Vagina (tissue), 2 donors: ENCODE results near the gene B4GAT1. TPM values are rescaled to one million over a fixed set of nuclear protein-coding genes. Genes with fewer than 3 reads are reported as not detected.

Source experiments
- DNase-seq, 2 donors: peaks; one replicate each; pipeline ENCODE4 v3.0.0-alpha.2; 2017; ENCODE audit errors: extremely low spot score in 2 of 2
- H3K27ac ChIP-seq: fragments of 200-600 bp; sonication (generic); one replicate; pipeline ENCODE4 v1.5.1; 2019
- H3K27me3 ChIP-seq: fragments of 200-600 bp; sonication (generic); one replicate; pipeline ENCODE4 v1.5.1; 2019
- H3K36me3 ChIP-seq, 2 donors: fragments of 200-600 bp; sonication (generic); one replicate each; pipeline ENCODE4 v1.5.1; 2017 to 2019
- H3K4me1 ChIP-seq: fragments of 200-600 bp; sonication (generic); one replicate; pipeline ENCODE4 v1.5.1; 2019
- H3K4me3 ChIP-seq, 2 donors: fragments of 200-600 bp; sonication (generic); 1 replicate in 1 of 2; 2 replicates in 1 of 2; pipeline ENCODE4 v1.5.1; 2016 to 2019
- H3K9me3 ChIP-seq: fragments of 200-600 bp; sonication (generic); one replicate; pipeline ENCODE4 v1.5.1; 2019
- CTCF ChIP-seq, 3 experiments: fragments of 450-650 bp in 2 of 3; fragments of 200-600 bp in 1 of 3; sonication (generic) in 1 of 3; IDR thresholded peaks; one replicate each; pipeline ENCODE4 v1.5.1; 2017 to 2019; ENCODE audit warnings: antibody characterized with exemption in 3 of 3, mild to moderate bottlenecking in 2 of 3, moderate library complexity in 2 of 3
- POLR2A ChIP-seq, 2 donors: fragments of 450-650 bp; IDR thresholded peaks; one replicate each; pipeline ENCODE4 v1.6.1; 2017; ENCODE audit warnings: antibody characterized with exemption in 2 of 2, mild to moderate bottlenecking in 2 of 2, moderate library complexity in 2 of 2
- POLR2AphosphoS5 ChIP-seq, 2 donors: sonication (generic); formaldehyde crosslinking; IDR thresholded peaks; one replicate each; pipeline ENCODE4 v1.9.0; 2017; ENCODE audit warnings: antibody characterized with exemption in 2 of 2, mild to moderate bottlenecking in 2 of 2, low read depth in 1 of 2; ENCODE audit not compliant: insufficient read depth in 1 of 2
- intact Hi-C: fragments of 100-400 bp; cut with DNase I; formaldehyde crosslinking; loops from one replicate; pipeline ENCODE4 v1.15.1; 2023
- total RNA-seq: library from RNA; depleted of rRNA; stranded (reverse); fragments of >200 nt; gene quantifications from one replicate; pipeline ENCODE4 v1.2.3, GENCODE V29; 2016

The B4GAT1 gene
- total RNA-seq, 1 donor from 2014 or later: 25.0 TPM

GRCh38 chr11:66328031-66328301 lies 19.5 kb downstream of the B4GAT1 start:
- DNase-seq: no peak
- TF ChIP-seq POLR2A (IDR thresholded peaks at IDR 0.05) (no peak), POLR2AphosphoS5 (IDR thresholded peaks at IDR 0.05; ENCODE audit: insufficient read depth in 1 of 2, low read depth in 1 of 2) (no peak), CTCF (IDR thresholded peaks at IDR 0.05) (no peak)
- Histone ChIP-seq H3K4me3 (no peak overlapping the region), H3K9me3 (no peaks in the 10 kb centered on the region), H3K4me1 (peaks cover 47% of the 10 kb centered on the region), H3K27ac (peak overlapping the region; percentile 93), H3K27me3 (no peaks in the 10 kb centered on the region), H3K36me3 (peaks cover 0 to under 1% of the 10 kb centered on the region in 2 donors)
- intact Hi-C loops: loop anchor here (2.0 to 5.0 kb wide), 2 partner anchors 15 to 59 kb away; no protein-coding TSS in a partner anchor

GRCh38 chr11:66327171-66328030 lies 20.0 kb downstream of the B4GAT1 start:
- H3K4me3 ChIP-seq: no peak overlapping the region
- no peak for DNase-seq
- peaks cover 52% of the 10 kb centered on the region for H3K4me1 ChIP-seq
- H3K9me3 ChIP-seq: no peaks in the 10 kb centered on the region
- intact Hi-C loops: loop anchor here (2.0 to 5.0 kb wide), 2 partner anchors 15 to 60 kb away; no protein-coding TSS in a partner anchor
- H3K27ac ChIP-seq: peak overlapping the region; percentile 93
- no peak for TF ChIP-seq POLR2AphosphoS5 (IDR thresholded peaks at IDR 0.05; ENCODE audit: insufficient read depth in 1 of 2, low read depth in 1 of 2)
- no peak for TF ChIP-seq POLR2A (IDR thresholded peaks at IDR 0.05)
- TF ChIP-seq CTCF (IDR thresholded peaks at IDR 0.05): no peak
- no peaks in the 10 kb centered on the region for H3K36me3 ChIP-seq
- no peaks in the 10 kb centered on the region for H3K27me3 ChIP-seq

- Histone ChIP-seq H3K27me3 (no peaks in the 10 kb centered on the region), H3K27ac (peak overlapping the region; percentile 93), H3K4me3 (peak overlapping the region in 1 of 2 donors; percentile 1), H3K4me1 (peaks cover 61% of the 10 kb centered on the region), H3K36me3 (no peaks in the 10 kb centered on the region), H3K9me3 (no peaks in the 10 kb centered on the region)
- no peak for DNase-seq
- TF ChIP-seq POLR2AphosphoS5 (IDR thresholded peaks at IDR 0.05; ENCODE audit: insufficient read depth in 1 of 2, low read depth in 1 of 2) (peak in 1 of 2 donors; percentile 77), POLR2A (IDR thresholded peaks at IDR 0.05) (no peak)
- intact Hi-C loops: loop anchor here (5.0 kb wide), 1 partner anchor 61 kb away; no protein-coding TSS in a partner anchor
These were observed 20.9 kb downstream of the B4GAT1 start for GRCh38 chr11:66326261-66327111.

GRCh38 chr11:66325263-66325671 lies 22.2 kb downstream of the B4GAT1 start:
- Histone ChIP-seq H3K4me3 (no peak overlapping the region), H3K36me3 (no peaks in the 10 kb centered on the region), H3K4me1 (peaks cover 61% of the 10 kb centered on the region), H3K9me3 (no peaks in the 10 kb centered on the region), H3K27me3 (no peaks in the 10 kb centered on the region), H3K27ac (peak overlapping the region; percentile 93)
- TF ChIP-seq POLR2A (IDR thresholded peaks at IDR 0.05) (no peak), POLR2AphosphoS5 (IDR thresholded peaks at IDR 0.05; ENCODE audit: insufficient read depth in 1 of 2, low read depth in 1 of 2) (no peak), CTCF (IDR thresholded peaks at IDR 0.05) (no peak)
- intact Hi-C loops: loop anchor here (5.0 kb wide), 1 partner anchor 62 kb away; no protein-coding TSS in a partner anchor
- DNase-seq: no peak

- intact Hi-C loops: loop anchor here (5.0 kb wide), 1 partner anchor 63 kb away; no protein-coding TSS in a partner anchor
- TF ChIP-seq POLR2AphosphoS5 (IDR thresholded peaks at IDR 0.05; ENCODE audit: insufficient read depth in 1 of 2, low read depth in 1 of 2) (peak in 1 of 2 donors; percentile 37), POLR2A (IDR thresholded peaks at IDR 0.05) (no peak)
- Histone ChIP-seq H3K4me3 (no peak overlapping the region), H3K36me3 (no peaks in the 10 kb centered on the region), H3K9me3 (no peaks in the 10 kb centered on the region), H3K4me1 (peaks cover 61% of the 10 kb centered on the region), H3K27ac (peak overlapping the region; percentile 93), H3K27me3 (no peaks in the 10 kb centered on the region)
- DNase-seq: no peak
These were observed 22.8 kb downstream of the B4GAT1 start for GRCh38 chr11:66324664-66325063.
